Measurements from ENCODE around the gene TBC1D14. TPM values are rescaled to one million over a fixed set of nuclear protein-coding genes. Genes with fewer than 3 reads are reported as not detected.

The TBC1D14 gene
- total and polyA plus RNA-seq, 4 donors: 15.1 to 60.1 (median 46.4) TPM

GRCh38 chr4:6969826-6970800, 60.5 kb downstream of the TBC1D14 start:
- DNase-seq (no peak), ATAC-seq (ENCODE audit: insufficient read depth, low FRiP score) (no peak)
- Histone ChIP-seq H3K27me3 (ENCODE audit: control insufficient read depth in 3 of 3, insufficient read depth in 3 of 3, low read length in 2 of 3) (no peaks in the 10 kb centered on the region), H3K4me1 (ENCODE audit: control insufficient read depth in 5 of 5, insufficient read depth in 5 of 5, low read length in 5 of 5) (peaks cover 0 to 2% (median 0%) of the 10 kb centered on the region in 5 donors), H3K9me3 (ENCODE audit: control insufficient read depth in 4 of 4, insufficient read depth in 3 of 4, low read length in 3 of 4) (no peaks in the 10 kb centered on the region), H3K27ac (ENCODE audit: low read depth in 1 of 2, low read length in 1 of 2) (no peak overlapping the region), H3K4me3 (no peak overlapping the region), H3K36me3 (ENCODE audit: control insufficient read depth in 4 of 4, insufficient read depth in 4 of 4, low read length in 4 of 4) (peaks cover 0 to 11% (median 0%) of the 10 kb centered on the region in 4 donors), H3K9ac (ENCODE audit: insufficient read depth in 1 of 2, low read length in 2 of 2) (no peak overlapping the region)
- WGBS, 2 donors: 91 to 93% methylated on average over 18 of the region's 18 CpGs
- no peak for TF ChIP-seq CTCF (IDR thresholded peaks at IDR 0.05; ENCODE audit: control extremely low read depth, extremely low read depth)

- Histone ChIP-seq H3K36me3 (ENCODE audit: control insufficient read depth in 4 of 4, insufficient read depth in 4 of 4, low read length in 4 of 4) (peaks cover 0 to 11% (median 0%) of the 10 kb centered on the region in 4 donors), H3K9ac (ENCODE audit: insufficient read depth in 1 of 2, low read length in 2 of 2) (no peak overlapping the region), H3K4me1 (ENCODE audit: control insufficient read depth in 5 of 5, insufficient read depth in 5 of 5, low read length in 5 of 5) (peaks cover 0 to 2% (median 0%) of the 10 kb centered on the region in 5 donors), H3K27ac (ENCODE audit: low read depth in 1 of 2, low read length in 1 of 2) (no peak overlapping the region), H3K9me3 (ENCODE audit: control insufficient read depth in 4 of 4, insufficient read depth in 3 of 4, low read length in 3 of 4) (no peaks in the 10 kb centered on the region), H3K27me3 (ENCODE audit: control insufficient read depth in 3 of 3, insufficient read depth in 3 of 3, low read length in 2 of 3) (no peaks in the 10 kb centered on the region), H3K4me3 (no peak overlapping the region)
- TF ChIP-seq CTCF (IDR thresholded peaks at IDR 0.05; ENCODE audit: control extremely low read depth, extremely low read depth): no peak
- ATAC-seq (ENCODE audit: insufficient read depth, low FRiP score): no peak
- 88 to 93% methylated on average over 16 of the region's 16 CpGs for WGBS, 2 donors
- peak in 1 of 3 donors; percentile 37 for DNase-seq
Measured at GRCh38 chr4:6971536-6972374, 62.1 kb downstream of the TBC1D14 start.

- H3K27me3 ChIP-seq (ENCODE audit: control insufficient read depth in 3 of 3, insufficient read depth in 3 of 3, low read length in 2 of 3): no peaks in the 10 kb centered on the region
- H3K9ac ChIP-seq (ENCODE audit: insufficient read depth in 1 of 2, low read length in 2 of 2): no peak overlapping the region
- peaks cover 0 to 2% (median 0%) of the 10 kb centered on the region in 5 donors for H3K4me1 ChIP-seq (ENCODE audit: control insufficient read depth in 5 of 5, insufficient read depth in 5 of 5, low read length in 5 of 5)
- no peak overlapping the region for H3K27ac ChIP-seq (ENCODE audit: low read depth in 1 of 2, low read length in 1 of 2)
- ATAC-seq (ENCODE audit: insufficient read depth, low FRiP score) (no peak), DNase-seq (no peak)
- no peak overlapping the region for H3K4me3 ChIP-seq
- TF ChIP-seq CTCF (IDR thresholded peaks at IDR 0.05; ENCODE audit: control extremely low read depth, extremely low read depth): no peak
- peaks cover 0 to 11% (median 0%) of the 10 kb centered on the region in 4 donors for H3K36me3 ChIP-seq (ENCODE audit: control insufficient read depth in 4 of 4, insufficient read depth in 4 of 4, low read length in 4 of 4)
- H3K9me3 ChIP-seq (ENCODE audit: control insufficient read depth in 4 of 4, insufficient read depth in 3 of 4, low read length in 3 of 4): no peaks in the 10 kb centered on the region
- 89 to 93% methylated on average over 8 of the region's 8 CpGs for WGBS, 2 donors
Measured at GRCh38 chr4:6972375-6972650, 62.7 kb downstream of the TBC1D14 start.

Measured in lung (tissue), 12 donors.